Dendritic cell treated with granulocyte-macrophage colony-stimulating factor and Interleukin-4, amounts not matched to agents 40 ng/mL and 50 ng/mL, for 4 days (primary cell): ENCODE measurements around the gene ZNF583.

Experiments used
- H3K27ac Mint-ChIP-seq: one replicate; pipeline ENCODE4 v1.8.0; 2022; ENCODE audit warnings: mild to moderate bottlenecking, mixed read lengths
- H3K27me3 Mint-ChIP-seq: one replicate; pipeline ENCODE4 v1.8.0; 2022; ENCODE audit warnings: mild to moderate bottlenecking, mixed read lengths
- H3K36me3 Mint-ChIP-seq: one replicate; pipeline ENCODE4 v1.8.0; 2022; ENCODE audit warnings: low read depth, mixed read lengths
- H3K4me1 Mint-ChIP-seq: one replicate; pipeline ENCODE4 v1.8.0; 2022; ENCODE audit warnings: low read depth, mixed read lengths
- H3K4me3 Mint-ChIP-seq: one replicate; pipeline ENCODE4 v1.8.0; 2022; ENCODE audit warnings: mild to moderate bottlenecking, moderate library complexity, mixed read lengths
- H3K9me3 Mint-ChIP-seq: one replicate; pipeline ENCODE4 v1.8.0; 2022; ENCODE audit warnings: mixed read lengths
- intact Hi-C: fragments of 100-400 bp; cut with micrococcal nuclease; formaldehyde crosslinking; loops from one replicate; pipeline ENCODE4 v1.15.0; 2022

Gene ZNF583

GRCh38 chr19:56403764-56404704 lies at the start of gene ZNF583:
Gene ZNF583 (plus strand): TSS chr19:56404332. CDS start chr19:56407115, 2,783 bp downstream.
- Mint-ChIP-seq H3K4me3 (peak within 1 kb of the TSS; percentile 76), H3K36me3 (peaks cover 68% of the 10 kb centered on the region), H3K4me1 (peaks cover 15% of the 10 kb centered on the region), H3K9me3 (peaks cover 85% of the 10 kb centered on the region), H3K27ac (peak within 1 kb of the TSS; percentile 98), H3K27me3 (no peaks in the 10 kb centered on the region)
- intact Hi-C loops, result loop anchor here (1.0 kb wide), 1 partner anchor 11 kb away; the partner anchor contains the start of gene ZNF582

GRCh38 chr19:56355517-56355916 lies 48.6 kb upstream of the ZNF583 start:
- Mint-ChIP-seq H3K9me3 (peaks cover 33% of the 10 kb centered on the region), H3K4me1 (no peaks in the 10 kb centered on the region), H3K27ac (no peak overlapping the region), H3K27me3 (no peaks in the 10 kb centered on the region), H3K4me3 (no peak overlapping the region), H3K36me3 (no peaks in the 10 kb centered on the region)
- intact Hi-C loops, result loop anchor here (10.0 kb wide), 1 partner anchor 291 kb away; no protein-coding TSS in a partner anchor

- intact Hi-C loops, result loop anchor here (10.0 kb wide), 1 partner anchor 292 kb away; no protein-coding TSS in a partner anchor
- Mint-ChIP-seq H3K9me3 (peaks cover 42% of the 10 kb centered on the region), H3K27me3 (no peaks in the 10 kb centered on the region), H3K27ac (no peak overlapping the region), H3K4me1 (no peaks in the 10 kb centered on the region), H3K4me3 (no peak overlapping the region), H3K36me3 (no peaks in the 10 kb centered on the region)
Measured at GRCh38 chr19:56356944-56357343, 47.2 kb upstream of the ZNF583 start.

GRCh38 chr19:56360841-56361240 lies 43.3 kb upstream of the ZNF583 start:
- Mint-ChIP-seq H3K4me3 (no peak overlapping the region), H3K4me1 (no peaks in the 10 kb centered on the region), H3K36me3 (no peaks in the 10 kb centered on the region), H3K9me3 (peaks cover 68% of the 10 kb centered on the region), H3K27ac (no peak overlapping the region), H3K27me3 (no peaks in the 10 kb centered on the region)
- intact Hi-C loops, result no loop called here

GRCh38 chr19:56367829-56368711 lies 36.1 kb upstream of the ZNF583 start:
- H3K9me3 Mint-ChIP-seq, result peaks cover 87% of the 10 kb centered on the region

GRCh38 chr19:56369886-56370676 lies 34.1 kb upstream of the ZNF583 start:
- Mint-ChIP-seq H3K27ac (no peak overlapping the region), H3K36me3 (peaks cover 71% of the 10 kb centered on the region), H3K4me3 (no peak overlapping the region), H3K9me3 (peaks cover 92% of the 10 kb centered on the region), H3K4me1 (peaks cover 24% of the 10 kb centered on the region), H3K27me3 (no peaks in the 10 kb centered on the region)
- intact Hi-C loops, result no loop called here

More at GRCh38 chr19:56367829-56368711, 36.1 kb upstream of the ZNF583 start:
- Mint-ChIP-seq H3K27me3 (no peaks in the 10 kb centered on the region), H3K4me3 (peak overlapping the region; percentile 90), H3K36me3 (peaks cover 51% of the 10 kb centered on the region), H3K4me1 (peaks cover 24% of the 10 kb centered on the region), H3K27ac (peak overlapping the region; percentile 94)
- intact Hi-C loops, result no loop called here

- intact Hi-C loops, result no loop called here
- Mint-ChIP-seq H3K27me3 (no peaks in the 10 kb centered on the region), H3K36me3 (peaks cover 93% of the 10 kb centered on the region), H3K4me1 (peaks cover 24% of the 10 kb centered on the region), H3K9me3 (peaks cover 92% of the 10 kb centered on the region), H3K27ac (no peak overlapping the region), H3K4me3 (no peak overlapping the region)
Measured at GRCh38 chr19:56372281-56372680, 31.9 kb upstream of the ZNF583 start.

GRCh38 chr19:56377105-56377924 lies 26.8 kb upstream of the ZNF583 start:
- intact Hi-C loops, result no loop called here
- Mint-ChIP-seq H3K4me1 (no peaks in the 10 kb centered on the region), H3K27me3 (no peaks in the 10 kb centered on the region), H3K36me3 (peaks cover 68% of the 10 kb centered on the region), H3K27ac (no peak overlapping the region), H3K9me3 (peaks cover 94% of the 10 kb centered on the region), H3K4me3 (no peak overlapping the region)

- H3K36me3 Mint-ChIP-seq, result peaks cover 35% of the 10 kb centered on the region
Measured at GRCh38 chr19:56383826-56384605, 20.1 kb upstream of the ZNF583 start.

GRCh38 chr19:56393119-56394012 lies 10.8 kb upstream of the ZNF583 start, which contains the start of gene ZNF582:
Gene ZNF582 (minus strand): TSS chr19:56393534. CDS start chr19:56391752, 1,782 bp downstream.
- H3K4me3 Mint-ChIP-seq, result peak within 1 kb of the TSS; percentile 82
- H3K4me1 Mint-ChIP-seq, result peaks cover 10% of the 10 kb centered on the region
- peaks cover 95% of the 10 kb centered on the region for H3K9me3 Mint-ChIP-seq
- peaks cover 54% of the 10 kb centered on the region for H3K36me3 Mint-ChIP-seq
- intact Hi-C loops, result loop anchor here (1.0 kb wide), 1 partner anchor 11 kb away; the partner anchor contains the start of gene ZNF583
- peak within 1 kb of the TSS; percentile 87 for H3K27ac Mint-ChIP-seq
- peaks cover 1% of the 10 kb centered on the region for H3K27me3 Mint-ChIP-seq

More at GRCh38 chr19:56383826-56384605, 20.1 kb upstream of the ZNF583 start:
- intact Hi-C loops, result no loop called here
- H3K9me3 Mint-ChIP-seq, result peaks cover 87% of the 10 kb centered on the region
- H3K27ac Mint-ChIP-seq, result no peak overlapping the region
- no peaks in the 10 kb centered on the region for H3K27me3 Mint-ChIP-seq
- H3K4me1 Mint-ChIP-seq, result no peaks in the 10 kb centered on the region
- H3K4me3 Mint-ChIP-seq, result no peak overlapping the region

GRCh38 chr19:56398809-56399208 lies 5.3 kb upstream of the ZNF583 start:
- peaks cover 39% of the 10 kb centered on the region for H3K36me3 Mint-ChIP-seq
- intact Hi-C loops, result no loop called here
- no peak overlapping the region for H3K4me3 Mint-ChIP-seq
- H3K27ac Mint-ChIP-seq, result no peak overlapping the region
- peaks cover 90% of the 10 kb centered on the region for H3K9me3 Mint-ChIP-seq
- peaks cover under 1% of the 10 kb centered on the region for H3K4me1 Mint-ChIP-seq
- H3K27me3 Mint-ChIP-seq, result no peaks in the 10 kb centered on the region
